C4-2B (cell line): ENCODE measurements around the gene TUBB4B.

Source experiments
- ZFX ChIP-seq: fragments of 450-650 bp; IDR thresholded peaks from 2 replicates; pipeline ENCODE4 v1.6.1; 2017
- TF ChIP-seq, protein P1 (sequence below): fragments of 450-650 bp; conservative IDR thresholded peaks from 2 replicates; pipeline ENCODE4 v1.5.1; 2017; ENCODE audit warnings: mild to moderate bottlenecking

DNA sequence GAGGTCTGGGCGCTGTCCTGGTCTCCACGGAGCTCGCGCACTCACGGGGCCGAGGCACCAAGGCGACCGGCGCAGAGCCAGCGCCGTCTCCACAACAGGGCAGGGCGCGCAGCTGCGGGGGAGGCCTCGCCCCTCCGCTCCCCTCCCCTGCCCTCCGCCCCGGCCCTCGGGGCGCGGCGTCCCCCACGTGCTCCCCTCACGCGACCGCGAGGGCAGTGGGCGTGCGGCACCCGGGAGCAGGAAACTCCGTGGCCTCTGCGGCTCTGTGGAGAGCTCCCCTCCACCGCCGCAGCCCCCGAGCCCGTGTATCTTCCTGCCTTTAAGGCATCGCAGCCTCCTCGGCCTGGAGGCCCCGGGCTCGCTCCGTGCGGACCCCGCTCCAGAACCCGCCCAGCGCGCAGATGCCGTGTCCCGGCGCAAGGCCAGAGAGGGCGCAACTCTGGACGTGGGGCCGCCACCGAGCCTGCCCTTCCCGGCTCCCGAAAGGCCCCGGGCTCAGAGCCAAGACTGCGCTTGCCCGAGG is 708 bp upstream of the TUBB4B start:
- TF ChIP-seq, protein P1, sequence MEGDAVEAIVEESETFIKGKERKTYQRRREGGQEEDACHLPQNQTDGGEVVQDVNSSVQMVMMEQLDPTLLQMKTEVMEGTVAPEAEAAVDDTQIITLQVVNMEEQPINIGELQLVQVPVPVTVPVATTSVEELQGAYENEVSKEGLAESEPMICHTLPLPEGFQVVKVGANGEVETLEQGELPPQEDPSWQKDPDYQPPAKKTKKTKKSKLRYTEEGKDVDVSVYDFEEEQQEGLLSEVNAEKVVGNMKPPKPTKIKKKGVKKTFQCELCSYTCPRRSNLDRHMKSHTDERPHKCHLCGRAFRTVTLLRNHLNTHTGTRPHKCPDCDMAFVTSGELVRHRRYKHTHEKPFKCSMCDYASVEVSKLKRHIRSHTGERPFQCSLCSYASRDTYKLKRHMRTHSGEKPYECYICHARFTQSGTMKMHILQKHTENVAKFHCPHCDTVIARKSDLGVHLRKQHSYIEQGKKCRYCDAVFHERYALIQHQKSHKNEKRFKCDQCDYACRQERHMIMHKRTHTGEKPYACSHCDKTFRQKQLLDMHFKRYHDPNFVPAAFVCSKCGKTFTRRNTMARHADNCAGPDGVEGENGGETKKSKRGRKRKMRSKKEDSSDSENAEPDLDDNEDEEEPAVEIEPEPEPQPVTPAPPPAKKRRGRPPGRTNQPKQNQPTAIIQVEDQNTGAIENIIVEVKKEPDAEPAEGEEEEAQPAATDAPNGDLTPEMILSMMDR = no peak
- peak; percentile 92; the same call in 1 of the 2 replicates for TF ChIP-seq ZFX
